Pancreas (tissue), 10 donors: ENCODE measurements around the gene RPL10A. TPM values are rescaled to one million over a fixed set of nuclear protein-coding genes. Genes with fewer than 3 reads are reported as not detected.
"Not testable (repeated sequence)": the region's sequence is repeated elsewhere in the genome, so short reads cannot be mapped to it uniquely, and the experiment has no call there.

Source experiments
- ATAC-seq, 4 donors: fragments of 200-7000 bp; cut with Tn5 transposase; one replicate each; pipeline versions ENCODE4 v1.8.0 to v1.9.1; 2020; ENCODE audit warnings: mild to moderate bottlenecking in 4 of 4, moderate library complexity in 4 of 4
- DNase-seq, 6 donors: peaks; one replicate each; pipeline ENCODE4 v3.0.0-alpha.2; 2020
- FAIRE-seq: peaks from 2 replicates; lab custom pipeline; 2012; peaks lifted over from hg19 to GRCh38; lab: Jason Lieb, UNC
- H3K27ac ChIP-seq, 4 donors: fragments of 200-600 bp; sonication (generic); 1 replicate in 3 of 4; 2 replicates in 1 of 4; pipeline versions ENCODE4 v1.5.0 to v1.8.0; 2020
- H3K27me3 ChIP-seq, 4 donors: fragments of 200-600 bp; one replicate each; pipeline ENCODE4 v1.8.0; 2021
- H3K36me3 ChIP-seq, 3 donors: fragments of 200-600 bp; sonication (generic) in 1 of 3; one replicate each; pipeline versions ENCODE4 v1.5.0 to v1.8.0; 2020 to 2021
- H3K4me1 ChIP-seq, 3 donors: fragments of 200-600 bp; one replicate each; pipeline ENCODE4 v1.8.0; 2021
- H3K4me3 ChIP-seq, 4 donors: fragments of 200-600 bp; sonication (generic) in 2 of 4; one replicate each; pipeline versions ENCODE4 v1.5.0 to v1.8.0; 2020 to 2021
- H3K9me3 ChIP-seq, 4 donors: fragments of 200-600 bp; one replicate each; pipeline ENCODE4 v1.8.0; 2021
- WGBS, 2 donors: extraction: QIAGEN DNeasy Blood & Tissue Kit; methylation state at CpG; one replicate each; pipeline ENCODE4 v1.1.7; 2013; 5-methylcytosine and 5-hydroxymethylcytosine counted together
- intact Hi-C, 3 donors: fragments of 100-400 bp; cut with DNase I; formaldehyde crosslinking; loops; one replicate each; pipeline versions ENCODE4 v1.11.1 to v1.14.2; 2022
- polyA plus RNA-seq, 2 donors: library from polyadenylated mRNA; stranded (reverse); fragments of 200-250 nt; gene quantifications; one replicate each; pipeline ENCODE4 v1.2.3, GENCODE V29; 2013
- total RNA-seq, 6 donors: library from RNA; stranded (reverse); fragmentation: NEBNext Ultra II Directional in 4 of 6; extraction: Animal tissue kit (Norgen Biotek cat#: 25700) in 4 of 6; gene quantifications; one replicate each; pipeline versions ENCODE4 v1.2.1 to v1.2.4, GENCODE V29; 2021 to 2023
- TF ChIP-seq, protein P1 (sequence below), 4 donors: fragments of 200-600 bp; sonication (generic) in 3 of 4; IDR thresholded peaks; one replicate each; pipeline versions ENCODE4 v1.5.0 to v1.8.0; 2021; ENCODE audit warnings: antibody characterized with exemption in 4 of 4
- donor health status: healthy with polysubstance abuse.
- donor health status: DM: no; HTN: no; CAD: no; lungs with moderate emphysema.
- donor health status: DM: no; HTN: no; CAD: no.
- donor health status: control.
- donor health status: control.
- donor health status: Bipolar disorder and iron deficiency.
- donor health status: DM: yes; HTN: yes; CAD: no.
- donor health status: DM: no; HTN: no; CAD: no.
- donor health status: DM: no; HTN: no; CAD: no.
- donor health status: DM: yes; HTN: yes; CAD: no.

The RPL10A gene
- total and polyA plus RNA-seq, 8 donors: 429 to 1,265 (median 898) TPM

DNA sequence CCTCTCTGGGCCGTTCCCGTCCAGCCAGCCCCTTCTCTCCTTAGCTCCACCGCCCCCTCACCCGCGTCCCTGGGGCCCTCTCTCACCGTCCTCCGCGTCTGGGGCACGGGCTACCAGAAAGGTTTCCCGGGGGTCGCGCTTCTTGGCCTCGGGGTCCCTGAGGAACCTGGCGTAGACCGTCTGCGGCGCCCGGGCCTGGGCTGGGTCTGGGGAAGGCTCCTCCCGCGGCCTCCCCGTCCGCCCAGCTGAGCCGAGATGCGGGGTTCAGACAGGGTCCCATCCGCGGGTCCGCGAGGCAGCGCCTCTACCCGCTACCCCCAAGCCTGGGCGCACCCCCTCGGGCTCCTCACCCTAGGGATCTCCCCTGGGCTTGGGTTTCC is 43.4 kb downstream of the RPL10A start:
- TF ChIP-seq, protein P1, sequence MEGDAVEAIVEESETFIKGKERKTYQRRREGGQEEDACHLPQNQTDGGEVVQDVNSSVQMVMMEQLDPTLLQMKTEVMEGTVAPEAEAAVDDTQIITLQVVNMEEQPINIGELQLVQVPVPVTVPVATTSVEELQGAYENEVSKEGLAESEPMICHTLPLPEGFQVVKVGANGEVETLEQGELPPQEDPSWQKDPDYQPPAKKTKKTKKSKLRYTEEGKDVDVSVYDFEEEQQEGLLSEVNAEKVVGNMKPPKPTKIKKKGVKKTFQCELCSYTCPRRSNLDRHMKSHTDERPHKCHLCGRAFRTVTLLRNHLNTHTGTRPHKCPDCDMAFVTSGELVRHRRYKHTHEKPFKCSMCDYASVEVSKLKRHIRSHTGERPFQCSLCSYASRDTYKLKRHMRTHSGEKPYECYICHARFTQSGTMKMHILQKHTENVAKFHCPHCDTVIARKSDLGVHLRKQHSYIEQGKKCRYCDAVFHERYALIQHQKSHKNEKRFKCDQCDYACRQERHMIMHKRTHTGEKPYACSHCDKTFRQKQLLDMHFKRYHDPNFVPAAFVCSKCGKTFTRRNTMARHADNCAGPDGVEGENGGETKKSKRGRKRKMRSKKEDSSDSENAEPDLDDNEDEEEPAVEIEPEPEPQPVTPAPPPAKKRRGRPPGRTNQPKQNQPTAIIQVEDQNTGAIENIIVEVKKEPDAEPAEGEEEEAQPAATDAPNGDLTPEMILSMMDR (IDR thresholded peaks at IDR 0.05): no peak
- DNase-seq (no peak), FAIRE-seq (no peak), ATAC-seq (no peak)
- Histone ChIP-seq H3K27me3 (no peaks in the 10 kb centered on the region), H3K36me3 (no peaks in the 10 kb centered on the region), H3K4me1 (no peaks in the 10 kb centered on the region), H3K27ac (no peak overlapping the region), H3K9me3 (no peaks in the 10 kb centered on the region), H3K4me3 (no peak overlapping the region)
- intact Hi-C loops: no loop called here
- WGBS, 2 donors: 23 to 26% methylated on average over 31 to 32 of the region's 32 CpGs

DNA sequence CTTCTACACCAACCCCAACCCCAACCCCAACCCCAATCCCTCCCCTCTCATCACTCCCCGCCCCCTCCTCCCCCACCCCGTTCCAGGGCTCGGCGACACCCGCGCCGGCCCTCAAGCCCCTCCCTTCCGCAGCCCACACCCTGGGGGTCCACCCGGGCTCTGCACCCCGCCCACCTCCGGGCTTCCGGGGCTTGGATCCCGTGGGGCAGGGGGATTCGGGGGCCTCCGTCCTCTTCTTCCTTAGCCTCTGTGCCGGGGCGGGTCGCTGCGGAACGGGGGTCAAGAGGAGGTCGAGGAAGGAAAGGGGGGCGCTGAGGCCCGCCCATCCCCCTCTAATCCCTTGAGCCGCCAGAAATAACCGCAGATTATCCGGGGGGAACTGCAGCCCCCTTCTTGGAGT is 43.8 kb downstream of the RPL10A start:
- H3K27ac ChIP-seq: no peak overlapping the region
- no peak for ATAC-seq
- WGBS, 2 donors: 11 to 17% methylated on average over 14 to 26 of the region's 26 CpGs
- no peak for FAIRE-seq
- H3K4me3 ChIP-seq: no peak overlapping the region
- no peaks in the 10 kb centered on the region for H3K4me1 ChIP-seq
- no peak for DNase-seq
- H3K9me3 ChIP-seq: no peaks in the 10 kb centered on the region
- intact Hi-C loops: no loop called here
- TF ChIP-seq, protein P1 (IDR thresholded peaks at IDR 0.05): no peak
- no peaks in the 10 kb centered on the region for H3K36me3 ChIP-seq
- no peaks in the 10 kb centered on the region for H3K27me3 ChIP-seq

DNA sequence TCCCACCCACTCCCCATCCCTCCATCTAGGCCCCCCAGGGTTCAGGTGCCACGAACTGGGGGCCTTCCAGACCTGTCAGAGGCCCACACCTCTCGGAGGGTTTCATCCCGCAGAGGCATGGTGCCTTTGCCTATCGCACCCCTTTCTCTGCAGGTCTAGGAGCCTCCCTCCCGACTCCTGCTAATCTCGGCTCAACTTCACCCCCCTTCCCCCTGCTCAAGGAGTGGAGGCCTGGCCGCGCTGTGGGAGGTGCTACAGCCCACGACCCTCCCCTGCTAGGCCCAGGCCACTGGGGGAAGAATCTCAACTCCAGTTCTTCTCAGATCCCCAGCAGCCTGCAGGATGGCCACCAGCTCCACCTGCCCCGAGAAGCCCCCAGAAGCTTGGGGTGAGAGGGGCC is 44.5 kb downstream of the RPL10A start, which contains the start of gene TULP1:
TULP1 (minus strand) TSS at position 157 of the 400 bp plus-strand sequence; CDS start at position 119, 38 bp downstream.
- Histone ChIP-seq H3K4me1 (no peaks in the 10 kb centered on the region), H3K27me3 (no peaks in the 10 kb centered on the region), H3K27ac (no peak within 1 kb of the TSS), H3K4me3 (no peak within 1 kb of the TSS), H3K9me3 (no peaks in the 10 kb centered on the region), H3K36me3 (no peaks in the 10 kb centered on the region)
- FAIRE-seq: no peak
- ATAC-seq: no peak
- intact Hi-C loops: no loop called here
- WGBS, 2 donors: 83 to 85% methylated on average over 10 of the region's 10 CpGs
- no peak for DNase-seq
- TF ChIP-seq, protein P1 (IDR thresholded peaks at IDR 0.05): no peak

DNA sequence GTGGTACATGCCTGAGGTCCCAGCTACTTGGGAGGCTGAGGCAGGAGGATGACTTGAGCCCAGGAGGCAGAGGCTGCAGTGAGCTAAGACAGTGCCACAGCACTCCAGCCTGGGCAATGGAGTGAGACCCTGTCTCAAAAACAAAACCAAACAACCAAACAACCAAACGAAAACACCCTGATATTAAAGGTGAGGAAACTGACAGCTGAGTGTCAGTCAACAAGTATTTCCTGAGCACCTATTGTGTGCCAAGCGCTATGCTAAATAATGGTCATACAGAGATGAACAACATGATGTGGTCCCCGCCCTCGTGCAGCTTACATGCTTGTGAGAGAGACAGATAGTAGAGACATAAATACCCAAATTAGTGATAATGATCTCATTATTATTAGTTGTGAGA is 46.4 kb downstream of the RPL10A start:
- FAIRE-seq (no peak), ATAC-seq (no peak), DNase-seq (no peak)
- Histone ChIP-seq H3K27me3 (no peaks in the 10 kb centered on the region), H3K36me3 (no peaks in the 10 kb centered on the region), H3K4me1 (no peaks in the 10 kb centered on the region), H3K27ac (no peak overlapping the region), H3K9me3 (no peaks in the 10 kb centered on the region), H3K4me3 (no peak overlapping the region)
- intact Hi-C loops: no loop called here
- 78 to 86% methylated on average over 4 of the region's 4 CpGs for WGBS, 2 donors
- TF ChIP-seq, protein P1 (IDR thresholded peaks at IDR 0.05): no peak

DNA sequence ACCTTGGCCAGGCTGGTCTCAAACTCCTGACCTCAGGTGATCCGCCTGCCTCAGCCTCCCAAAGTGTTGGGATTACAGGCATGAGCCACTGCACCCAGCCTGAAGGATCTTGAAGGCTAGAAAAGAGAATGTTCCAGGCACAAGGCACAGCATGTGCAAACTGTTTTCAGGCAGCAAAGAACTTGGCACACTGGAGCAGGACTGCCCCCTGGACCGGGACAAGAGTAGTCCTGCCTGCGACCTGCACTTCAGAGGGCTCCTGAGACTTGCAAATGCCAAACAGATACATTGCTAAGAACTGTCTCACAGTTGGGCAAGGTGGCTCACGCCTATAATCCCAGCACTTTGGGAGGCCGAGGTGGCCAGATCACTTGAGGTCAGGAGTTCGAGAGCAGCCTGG is 47.7 kb downstream of the RPL10A start:
- FAIRE-seq, DNase-seq, H3K9me3 ChIP-seq, H3K4me1 ChIP-seq, ATAC-seq, H3K36me3 ChIP-seq, H3K27me3 ChIP-seq, H3K4me3 ChIP-seq, intact Hi-C loops, H3K27ac ChIP-seq: not testable (repeated sequence)
- WGBS, 2 donors: 74 to 77% methylated on average over 6 of the region's 6 CpGs
